GM23248 (cell line): ENCODE data around the gene IQGAP2. TPM values are rescaled to one million over a fixed set of nuclear protein-coding genes. Genes with fewer than 3 reads are reported as not detected.
"Not testable (repeated sequence)": the region's sequence is repeated elsewhere in the genome, so short reads cannot be mapped to it uniquely, and the experiment has no call there.

Source experiments
- DNase-seq: peaks from one replicate; pipeline ENCODE4 v3.0.0-alpha.2; 2015
- H2AFZ ChIP-seq: fragments of 200-600 bp; sonication (generic); 2 replicates; pipeline ENCODE4 v1.6.1; 2016; ENCODE audit warnings: antibody characterized with exemption
- H3F3A ChIP-seq: fragments of 200-600 bp; sonication (generic); 2 replicates; pipeline ENCODE4 v1.6.1; 2016; ENCODE audit warnings: mild to moderate bottlenecking, antibody characterized with exemption, mixed run types; ENCODE audit not compliant: insufficient read depth
- H3K27ac ChIP-seq: fragments of 200-600 bp; sonication (generic); 2 replicates; pipeline ENCODE4 v1.5.1; 2016; ENCODE audit warnings: mild to moderate bottlenecking
- H3K27me3 ChIP-seq: fragments of 200-600 bp; sonication (generic); replicated peaks from 2 replicates; pipeline ENCODE4 v1.6.1; 2016; ENCODE audit warnings: mild to moderate bottlenecking; ENCODE audit not compliant: insufficient read depth
- H3K36me3 ChIP-seq: fragments of 200-600 bp; sonication (generic); 2 replicates; pipeline ENCODE4 v1.6.1; 2016; ENCODE audit warnings: low read depth, mild to moderate bottlenecking
- H3K4me1 ChIP-seq: fragments of 200-600 bp; sonication (generic); 2 replicates; pipeline ENCODE4 v1.6.1; 2016; ENCODE audit warnings: mild to moderate bottlenecking; ENCODE audit not compliant: insufficient read depth
- H3K4me2 ChIP-seq: fragments of 200-600 bp; sonication (generic); one replicate; pipeline ENCODE4 v1.6.1; 2016; ENCODE audit warnings: mild to moderate bottlenecking; ENCODE audit not compliant: unreplicated experiment
- H3K4me3 ChIP-seq: fragments of 200-600 bp; sonication (generic); 2 replicates; pipeline ENCODE4 v1.5.1; 2016; ENCODE audit warnings: mild to moderate bottlenecking
- H3K79me2 ChIP-seq: fragments of 200-600 bp; sonication (generic); 2 replicates; pipeline ENCODE4 v1.6.1; 2016; ENCODE audit warnings: mild to moderate bottlenecking; ENCODE audit not compliant: insufficient read depth
- H3K9ac ChIP-seq: fragments of 200-600 bp; sonication (generic); 2 replicates; pipeline ENCODE4 v1.6.1; 2016; ENCODE audit warnings: mild to moderate bottlenecking
- H3K9me2 ChIP-seq: fragments of 200-600 bp; sonication (generic); 2 replicates; pipeline ENCODE4 v1.6.1; 2016; ENCODE audit warnings: mixed run types, mild to moderate bottlenecking, moderate library complexity; ENCODE audit not compliant: insufficient read depth
- H3K9me3 ChIP-seq: fragments of 200-600 bp; sonication (generic); one replicate; pipeline ENCODE4 v1.6.1; 2017; ENCODE audit warnings: low read depth
- H4K20me1 ChIP-seq: fragments of 200-600 bp; sonication (generic); 2 replicates; pipeline ENCODE4 v1.6.0; 2016; ENCODE audit not compliant: insufficient read depth
- EZH2 ChIP-seq: fragments of 200-600 bp; sonication (generic); IDR thresholded peaks from 2 replicates; pipeline ENCODE4 v1.6.1; 2018; ENCODE audit warnings: antibody characterized with exemption, mild to moderate bottlenecking; ENCODE audit not compliant: insufficient read depth, poor library complexity, severe bottlenecking
- EZH2phosphoT487 ChIP-seq: fragments of 200-600 bp; sonication (generic); IDR thresholded peaks from 2 replicates; pipeline ENCODE4 v1.6.1; 2018; ENCODE audit warnings: antibody characterized with exemption, moderate library complexity, mild to moderate bottlenecking, low read depth; ENCODE audit not compliant: insufficient read depth
- WGBS, 2 experiments: methylation state at CpG; one replicate each; pipeline ENCODE4 v1.1.6; 2015 to 2017; ENCODE audit warnings: low lambda C conversion rate in 2 of 2, low coverage in 1 of 2; ENCODE audit errors: missing lambda C conversion rate in 2 of 2; 5-methylcytosine and 5-hydroxymethylcytosine counted together
- in situ Hi-C: fragments of 300-500 bp; cut with MboI; formaldehyde crosslinking; loops from 2 replicates; pipeline ENCODE4 v1.15.0; 2020
- polyA plus RNA-seq: library from polyadenylated mRNA; unstranded; fragments of >200 nt; fragmentation: Nextera tagmentation; extraction: Ambion mirVana; gene quantifications from 2 replicates; pipeline ENCODE4 v1.2.1, GENCODE V29; 2016
- total RNA-seq: library from RNA; depleted of rRNA; stranded (reverse); fragments of >200 nt; shearing (Covaris generic); gene quantifications from 2 replicates; pipeline ENCODE4 v1.2.3, GENCODE V29; 2014

The IQGAP2 gene
- total and polyA plus RNA-seq, 2 experiments from 2014 or later, result 0.11 TPM; not detected in 1

DNA sequence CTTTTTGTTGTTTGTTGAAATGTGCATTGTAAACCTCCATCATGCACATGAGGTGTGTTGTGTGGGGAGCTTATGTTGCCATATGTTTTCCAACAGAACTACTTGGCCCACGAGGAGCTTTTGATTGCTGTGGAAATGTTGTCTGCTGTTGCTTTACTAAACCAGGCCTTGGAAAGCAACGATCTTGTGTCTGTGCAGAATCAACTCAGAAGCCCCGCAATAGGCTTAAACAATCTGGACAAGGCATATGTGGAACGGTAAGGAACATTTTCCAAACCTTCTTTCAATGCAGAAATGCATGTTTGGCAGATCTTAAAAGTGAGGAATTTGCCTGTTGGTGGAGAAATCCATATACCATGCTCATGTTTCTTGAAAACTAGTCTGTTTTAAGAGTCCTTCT, 197.6 kb downstream of the IQGAP2 start:
- H3K79me2 ChIP-seq, result no peaks in the 10 kb centered on the region
- TF ChIP-seq EZH2phosphoT487 (no peak), EZH2 (no peak)
- no peak overlapping the region for H2AFZ ChIP-seq
- no peak overlapping the region for H3K27ac ChIP-seq
- DNase-seq, result no peak
- in situ Hi-C loops, result loop anchor here (5.0 to 10.0 kb wide), 2 partner anchors 177 to 414 kb away; no protein-coding TSS in a partner anchor
- peaks cover 4% of the 10 kb centered on the region; the same call in 1 of the 2 replicates for H3F3A ChIP-seq
- H3K9ac ChIP-seq, result no peak overlapping the region
- no peaks in the 10 kb centered on the region for H3K9me2 ChIP-seq
- H3K27me3 ChIP-seq, result peaks cover 17% of the 10 kb centered on the region; the same call in 1 of the 2 replicates
- H3K4me2 ChIP-seq, result no peak overlapping the region
- H3K9me3 ChIP-seq, result no peaks in the 10 kb centered on the region
- no peak overlapping the region for H3K4me3 ChIP-seq
- H3K4me1 ChIP-seq, result peaks cover 6% of the 10 kb centered on the region
- H3K36me3 ChIP-seq, result no peaks in the 10 kb centered on the region
- 32 to 34% methylated on average over 4 of the region's 4 CpGs for WGBS, 2 experiments
- no peaks in the 10 kb centered on the region for H4K20me1 ChIP-seq

DNA sequence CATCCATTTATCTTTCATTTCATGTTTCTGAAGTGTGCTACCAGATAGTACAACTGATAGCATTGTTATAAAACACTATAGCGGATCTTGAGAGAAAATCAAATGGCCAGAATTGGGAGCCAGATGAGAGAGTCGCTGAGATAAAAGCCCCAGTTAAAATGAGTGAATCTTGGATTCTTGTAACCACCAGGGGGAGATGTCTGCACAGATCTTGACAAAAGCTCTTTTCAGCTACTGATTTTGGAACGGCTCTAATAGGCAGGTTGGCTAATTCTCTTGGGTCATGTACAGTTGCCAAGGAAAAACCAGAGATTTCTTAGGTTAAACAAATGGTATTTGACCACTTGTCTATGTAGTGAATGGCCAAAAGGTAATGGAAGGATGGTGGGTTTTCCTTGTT, 198.4 kb downstream of the IQGAP2 start:
- Histone ChIP-seq H4K20me1 (no peaks in the 10 kb centered on the region), H3K79me2 (no peaks in the 10 kb centered on the region), H3K9ac (no peak overlapping the region), H3F3A (peaks cover 4% of the 10 kb centered on the region; the same call in 1 of the 2 replicates), H3K4me2 (no peak overlapping the region), H3K9me2 (no peaks in the 10 kb centered on the region), H3K27me3 (peaks cover 17% of the 10 kb centered on the region), H3K27ac (no peak overlapping the region), H3K4me3 (no peak overlapping the region), H2AFZ (no peak overlapping the region), H3K9me3 (no peaks in the 10 kb centered on the region), H3K36me3 (no peaks in the 10 kb centered on the region), H3K4me1 (peaks cover 6% of the 10 kb centered on the region)
- DNase-seq, result peak; percentile 82
- TF ChIP-seq EZH2, result no peak
- no peak for TF ChIP-seq EZH2phosphoT487
- in situ Hi-C loops, result loop anchor here (5.0 to 10.0 kb wide), 2 partner anchors 176 to 413 kb away; no protein-coding TSS in a partner anchor
- WGBS, 2 experiments, result 5 to 6% methylated on average over 3 of the region's 3 CpGs

DNA sequence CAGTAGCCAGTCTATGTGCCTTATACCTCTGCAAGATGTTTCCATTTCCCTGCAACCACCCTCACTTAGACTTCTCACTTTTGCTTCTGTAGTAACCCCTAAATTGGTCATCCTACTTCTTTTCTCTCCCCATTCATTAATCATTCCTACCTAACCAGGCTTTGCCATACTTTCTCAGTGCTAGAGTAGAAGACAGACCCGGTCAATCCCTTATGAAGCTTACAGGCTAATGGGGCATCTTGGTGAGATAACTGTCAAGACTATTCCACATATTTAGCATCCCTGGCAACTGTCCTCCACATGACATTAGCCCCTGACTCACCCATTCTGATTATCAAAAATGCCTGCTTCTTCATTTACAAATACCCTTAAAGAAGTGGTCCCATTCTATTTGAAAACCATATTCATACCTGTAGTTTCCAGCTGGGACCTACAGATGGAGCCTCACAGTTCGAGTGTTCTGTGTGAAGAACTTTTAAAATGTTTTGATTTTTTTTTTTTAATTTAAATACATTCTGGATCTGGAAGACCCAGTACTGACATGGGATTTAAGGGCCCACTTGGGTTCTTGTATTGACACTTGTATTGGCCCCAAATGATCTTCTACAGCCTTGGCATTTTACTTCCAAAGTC, 199.1 kb downstream of the IQGAP2 start:
- Histone ChIP-seq H3K36me3 (no peaks in the 10 kb centered on the region), H3K27me3 (peaks cover 25% of the 10 kb centered on the region), H4K20me1 (no peaks in the 10 kb centered on the region), H3K9me3 (no peaks in the 10 kb centered on the region), H3K4me2 (no peak overlapping the region), H3K4me3 (no peak overlapping the region), H3F3A (peaks cover 4% of the 10 kb centered on the region; the same call in 1 of the 2 replicates), H3K27ac (no peak overlapping the region), H3K4me1 (peaks cover 7% of the 10 kb centered on the region), H3K9me2 (no peaks in the 10 kb centered on the region), H2AFZ (no peak overlapping the region), H3K79me2 (no peaks in the 10 kb centered on the region), H3K9ac (no peak overlapping the region)
- DNase-seq, result peak; percentile 38
- TF ChIP-seq EZH2phosphoT487 (no peak), EZH2 (no peak)
- in situ Hi-C loops, result loop anchor here (5.0 to 10.0 kb wide), 2 partner anchors 175 to 413 kb away; no protein-coding TSS in a partner anchor
- 61 to 64% methylated on average over 2 of the region's 2 CpGs for WGBS, 2 experiments

DNA sequence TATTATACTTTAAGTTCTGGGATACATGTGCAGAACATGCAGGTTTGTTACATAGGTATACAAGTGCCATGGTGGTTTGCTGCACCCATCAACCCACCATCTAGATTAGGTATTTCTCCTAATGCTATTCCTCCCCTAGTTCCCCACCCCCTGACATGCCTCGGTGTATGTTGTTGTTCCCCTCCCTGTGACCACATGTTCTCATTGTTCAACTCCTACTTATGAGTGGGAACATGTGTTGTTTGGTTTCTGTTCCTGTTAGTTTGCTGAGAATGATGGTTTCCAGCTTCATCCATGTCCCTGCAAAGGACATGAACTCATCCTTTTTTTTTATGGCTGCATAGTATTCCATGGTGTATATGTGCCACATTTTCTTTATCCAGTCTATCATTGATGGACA, 200.9 kb downstream of the IQGAP2 start:
- H3F3A ChIP-seq, H3K4me3 ChIP-seq, H3K9me3 ChIP-seq, H3K9me2 ChIP-seq, H3K36me3 ChIP-seq, H3K4me2 ChIP-seq, DNase-seq, H3K27ac ChIP-seq, H2AFZ ChIP-seq, H4K20me1 ChIP-seq, H3K9ac ChIP-seq, H3K79me2 ChIP-seq: not testable (repeated sequence)
- 54 to 57% methylated on average over 1 of the region's 1 CpG for WGBS, 2 experiments
- H3K4me1 ChIP-seq, result peaks cover 11% of the 10 kb centered on the region
- H3K27me3 ChIP-seq, result peaks cover 35% of the 10 kb centered on the region
- in situ Hi-C loops, result loop anchor here (5.0 to 10.0 kb wide), 2 partner anchors 173 to 411 kb away; no protein-coding TSS in a partner anchor

DNA sequence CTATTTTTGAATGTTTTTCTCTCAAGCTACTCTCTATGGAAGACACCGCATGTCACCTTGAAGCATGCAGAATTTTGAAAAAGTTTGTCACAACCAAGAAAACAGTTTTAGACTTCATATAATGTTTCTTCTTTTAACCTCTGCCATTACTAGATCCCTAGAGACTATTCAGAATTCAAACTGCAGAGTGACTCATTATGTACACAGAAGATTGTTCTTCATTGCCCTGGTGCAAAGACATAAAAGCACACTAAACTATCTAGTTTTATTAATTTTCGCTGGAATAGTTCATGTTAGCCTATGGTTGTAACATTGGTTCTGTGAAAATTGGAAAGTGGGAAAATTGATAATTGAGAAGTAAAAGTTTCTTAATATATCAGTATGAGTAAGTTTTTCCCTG, 201.8 kb downstream of the IQGAP2 start:
- no peaks in the 10 kb centered on the region for H3K79me2 ChIP-seq
- H2AFZ ChIP-seq, result no peak overlapping the region
- in situ Hi-C loops, result loop anchor here (5.0 to 10.0 kb wide), 2 partner anchors 172 to 410 kb away; no protein-coding TSS in a partner anchor
- peak; percentile 74 for DNase-seq
- H3K4me3 ChIP-seq, result no peak overlapping the region
- H3K27me3 ChIP-seq, result peaks cover 43% of the 10 kb centered on the region
- H3K9me2 ChIP-seq, result no peaks in the 10 kb centered on the region
- TF ChIP-seq EZH2 (no peak), EZH2phosphoT487 (no peak)
- peaks cover 11% of the 10 kb centered on the region for H3K4me1 ChIP-seq
- H3K9me3 ChIP-seq, result no peaks in the 10 kb centered on the region
- H3K27ac ChIP-seq, result no peak overlapping the region
- 72% methylated on average over 2 of the region's 2 CpGs for WGBS, 2 experiments
- H4K20me1 ChIP-seq, result no peaks in the 10 kb centered on the region
- peaks cover 4% of the 10 kb centered on the region; the same call in 1 of the 2 replicates for H3F3A ChIP-seq
- H3K9ac ChIP-seq, result no peak overlapping the region
- H3K36me3 ChIP-seq, result no peaks in the 10 kb centered on the region
- H3K4me2 ChIP-seq, result no peak overlapping the region
